K562 (cell line): ENCODE measurements around the gene RBM45. TPM values are rescaled to one million over a fixed set of nuclear protein-coding genes. Genes with fewer than 3 reads are reported as not detected.

Experiments
- BACH1 ChIP-seq: fragments of 200-800 bp; sonication (Bioruptor generic); IDR thresholded peaks from 2 replicates; pipeline ENCODE4 v1.6.1; 2016; ENCODE audit warnings: missing genetic modification characterization, missing compliant biosample characterization
- MGA ChIP-seq: fragments of 450-650 bp; IDR thresholded peaks from 2 replicates; pipeline ENCODE4 v1.6.1; 2016; ENCODE audit warnings: mild to moderate bottlenecking, moderate library complexity
- polyA plus RNA-seq, 8 experiments: library from polyadenylated mRNA; depleted of rRNA in 4 of 8; stranded (reverse) in 5 of 8; unstranded in 3 of 8; fragments of >200 nt; fragmentation: Nextera tagmentation in 2 of 8; fragmentation: Illumina TruSeq in 1 of 8; extraction: Ambion mirVana in 2 of 8; extraction: Trizol in 1 of 8; gene quantifications; 2 replicates each; pipeline versions ENCODE4 v1.2.1 to v1.2.3, GENCODE V29; 2011 to 2014; ENCODE audit warnings: inconsistent platforms in 1 of 8, missing spikeins in 1 of 8
- total RNA-seq, 7 experiments: library from RNA; depleted of rRNA in 6 of 7; stranded (reverse); fragments of >200 nt in 6 of 7; fragmentation: Illumina TruSeq in 2 of 7; extraction: Trizol in 2 of 7; gene quantifications; 2 replicates each; pipeline versions ENCODE4 v1.2.1 to v1.2.3, GENCODE V29; 2011 to 2021; ENCODE audit warnings: low replicate concordance in 1 of 7

RBM45 gene
- total and polyA plus RNA-seq, 9 of the 15 experiments (the other 6 are each of a cell fraction or from before 2014, with no cell fraction given), result 6.7 to 22.0 (median 15.0) TPM

DNA sequence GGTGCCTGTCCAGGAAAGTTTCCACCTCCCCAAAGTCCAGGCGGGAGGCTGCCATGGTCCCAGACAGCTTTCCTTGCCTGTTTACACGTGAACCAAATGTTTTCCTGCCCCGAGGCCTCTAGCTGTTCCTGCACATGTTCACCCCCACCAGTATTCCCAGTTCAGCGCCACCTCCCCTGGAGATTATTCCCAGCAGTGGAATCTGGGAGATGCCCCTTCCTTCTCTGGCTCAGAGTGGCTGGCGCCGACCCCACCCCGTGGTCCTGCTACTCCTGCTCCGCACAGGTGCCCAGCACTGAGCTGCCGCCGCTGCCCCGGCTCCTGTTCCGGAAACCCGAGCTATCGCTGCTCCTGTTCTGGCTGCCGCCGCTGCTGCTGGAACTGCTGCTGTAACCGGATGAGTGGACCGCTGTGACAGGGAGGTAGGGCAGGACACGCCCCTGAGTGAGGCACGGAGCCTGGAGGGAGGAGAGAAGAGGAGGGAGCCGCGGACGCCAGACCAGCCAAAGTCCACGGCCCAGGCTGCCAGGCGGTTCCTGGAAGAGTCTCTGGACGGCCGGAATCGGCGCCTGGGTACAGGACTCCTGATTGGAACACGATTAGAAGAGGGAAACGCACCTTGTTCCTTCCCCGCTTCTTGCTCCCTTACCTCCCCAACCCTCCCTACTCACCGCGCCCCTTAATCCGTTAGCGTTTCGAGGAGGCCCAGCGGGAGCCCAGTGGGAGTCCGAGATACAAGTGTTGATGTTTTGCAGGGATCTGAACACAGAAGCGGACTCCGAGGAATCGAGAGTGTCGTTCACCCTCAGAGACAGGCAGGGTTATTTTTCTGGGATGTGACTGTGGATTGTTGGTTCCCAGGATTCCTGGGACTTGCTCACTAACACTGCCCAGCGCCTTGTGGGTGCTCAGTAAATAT is 39.6 kb upstream of the RBM45 start, which contains the start of gene PDE11A (continued):
- TF ChIP-seq MGA (peak; percentile 72), BACH1 (tag) (no peak)
